Lower leg skin (tissue), 4 donors: ENCODE data around the gene PXDN. TPM values are rescaled to one million over a fixed set of nuclear protein-coding genes. Genes with fewer than 3 reads are reported as not detected.
A peak's percentile ranks its signal among the peaks of the same experiment; 100 is the strongest.

Experiments
- DNase-seq, 2 donors: peaks; one replicate each; pipeline ENCODE4 v3.0.0-alpha.2; 2019; ENCODE audit warnings: low spot score in 2 of 2
- H3K4me3 ChIP-seq: fragments of 200-600 bp; sonication (generic); 2 replicates; pipeline ENCODE4 v1.5.1; 2017; ENCODE audit warnings: mild to moderate bottlenecking, low read depth; ENCODE audit not compliant: poor library complexity, severe bottlenecking
- CTCF ChIP-seq, 3 donors: fragments of 450-650 bp; IDR thresholded peaks; one replicate each; pipeline ENCODE4 v1.5.1; 2016; ENCODE audit warnings: antibody characterized with exemption in 3 of 3, mild to moderate bottlenecking in 3 of 3, moderate library complexity in 2 of 3
- POLR2A ChIP-seq, 2 donors: fragments of 450-650 bp; IDR thresholded peaks; one replicate each; pipeline ENCODE4 v1.6.1; 2016 to 2017; ENCODE audit warnings: antibody characterized with exemption in 2 of 2, mild to moderate bottlenecking in 1 of 2, moderate library complexity in 1 of 2
- WGBS, 2 donors: methylation state at CpG; one replicate each; pipeline ENCODE4 v1.1.5; 2018; 5-methylcytosine and 5-hydroxymethylcytosine counted together
- intact Hi-C: fragments of 100-400 bp; cut with DNase I; formaldehyde crosslinking; loops from one replicate; pipeline ENCODE4 v1.15.0; 2023; ENCODE audit warnings: low total_unique reads
- total RNA-seq, 4 donors: library from RNA; depleted of rRNA; stranded (reverse); fragments of >200 nt; gene quantifications; one replicate each; pipeline ENCODE4 v1.1.0, GENCODE V29; 2016

Gene PXDN
- total RNA-seq, 4 donors from 2014 or later, result 4.7 to 13.7 (median 7.0) TPM

- peak; percentile 11 to 75 for DNase-seq
- TF ChIP-seq POLR2A (IDR thresholded peaks at IDR 0.05) (no peak), CTCF (IDR thresholded peaks at IDR 0.05) (no peak)
- WGBS, 2 donors, result 82% methylated on average over 17 of the region's 17 CpGs
- no peak overlapping the region for H3K4me3 ChIP-seq
- intact Hi-C loops, result no loop called here
Measured at GRCh38 chr2:1714291-1715064, 29.8 kb downstream of the PXDN start.

GRCh38 chr2:1713839-1714236 lies 30.5 kb downstream of the PXDN start:
- 89 to 95% methylated on average over 10 of the region's 10 CpGs for WGBS, 2 donors
- DNase-seq, result no peak
- no peak for TF ChIP-seq CTCF (IDR thresholded peaks at IDR 0.05)
- TF ChIP-seq POLR2A (IDR thresholded peaks at IDR 0.05), result no peak
- H3K4me3 ChIP-seq, result no peak overlapping the region
- intact Hi-C loops, result no loop called here

GRCh38 chr2:1713142-1713838 lies 31.0 kb downstream of the PXDN start:
- intact Hi-C loops, result no loop called here
- peak in 1 of 2 donors; percentile 10 for DNase-seq
- TF ChIP-seq POLR2A (IDR thresholded peaks at IDR 0.05), result no peak
- no peak for TF ChIP-seq CTCF (IDR thresholded peaks at IDR 0.05)
- WGBS, 2 donors, result 91 to 93% methylated on average over 21 to 22 of the region's 22 CpGs
- no peak overlapping the region for H3K4me3 ChIP-seq

GRCh38 chr2:1709946-1710560 lies 34.3 kb downstream of the PXDN start:
- DNase-seq, result peak; percentile 11 to 74
- no peak for TF ChIP-seq CTCF (IDR thresholded peaks at IDR 0.05)
- TF ChIP-seq POLR2A (IDR thresholded peaks at IDR 0.05), result no peak
- 93 to 94% methylated on average over 15 of the region's 15 CpGs for WGBS, 2 donors
- H3K4me3 ChIP-seq, result no peak overlapping the region
- intact Hi-C loops, result no loop called here

- intact Hi-C loops, result no loop called here
- 84 to 99% methylated on average over 8 of the region's 8 CpGs for WGBS, 2 donors
- no peak for TF ChIP-seq POLR2A (IDR thresholded peaks at IDR 0.05)
- no peak for TF ChIP-seq CTCF (IDR thresholded peaks at IDR 0.05)
- no peak for DNase-seq
- H3K4me3 ChIP-seq, result no peak overlapping the region
Measured at GRCh38 chr2:1709335-1709605, 35.0 kb downstream of the PXDN start.
